Measurements from ENCODE around the gene TIGD7. TPM values are rescaled to one million over a fixed set of nuclear protein-coding genes. Genes with fewer than 3 reads are reported as not detected.

Gene TIGD7
- total and polyA plus RNA-seq, 2 of the 13 experiments (the other 11 are each of a cell fraction or from before 2014, with no cell fraction given) = not detected

DNA sequence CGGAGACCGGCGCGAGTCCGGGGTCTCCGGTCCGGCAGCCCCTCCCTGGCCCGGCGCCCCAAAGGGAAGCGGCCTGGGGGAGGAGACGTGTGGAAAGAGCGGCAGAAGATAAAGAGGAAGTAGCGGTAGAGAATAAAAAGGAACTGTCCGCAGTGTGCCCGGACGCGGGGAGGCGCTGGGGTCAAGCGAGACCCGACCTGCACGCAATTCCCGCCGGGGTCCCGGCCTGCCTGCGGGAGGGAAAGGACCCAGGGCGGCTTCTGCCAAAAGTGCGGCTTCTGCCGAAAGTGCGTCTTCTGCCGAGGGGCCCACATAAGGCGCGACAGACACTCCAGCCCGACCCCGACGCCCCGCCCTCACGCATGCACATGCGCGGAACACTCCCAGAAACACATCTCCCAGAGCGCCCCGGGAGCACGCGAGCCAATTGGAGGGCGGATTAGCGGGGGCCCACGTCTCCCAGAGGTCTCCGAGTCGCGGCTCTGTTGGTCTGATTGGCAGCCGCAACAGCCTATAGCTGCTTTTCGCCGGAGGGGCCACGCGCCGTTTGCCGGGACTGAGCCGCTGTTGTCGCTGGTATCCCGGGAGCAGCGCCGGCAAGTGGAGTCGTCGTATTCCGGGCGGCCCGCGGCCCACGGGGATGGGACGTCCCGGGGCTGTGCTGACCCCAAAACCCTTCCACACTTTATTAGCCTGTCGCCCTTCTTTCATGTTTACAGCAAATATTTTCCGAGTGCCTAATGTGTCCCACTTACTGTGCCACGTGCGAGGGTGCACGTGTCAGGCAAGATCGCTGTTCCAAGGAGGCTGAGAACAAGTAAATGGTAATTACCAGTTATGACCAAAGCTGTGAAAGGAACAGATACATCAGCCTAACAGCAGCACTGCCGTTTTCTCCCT lies 40.8 kb downstream of the TIGD7 start (continued):
- TF ChIP-seq, protein P1, sequence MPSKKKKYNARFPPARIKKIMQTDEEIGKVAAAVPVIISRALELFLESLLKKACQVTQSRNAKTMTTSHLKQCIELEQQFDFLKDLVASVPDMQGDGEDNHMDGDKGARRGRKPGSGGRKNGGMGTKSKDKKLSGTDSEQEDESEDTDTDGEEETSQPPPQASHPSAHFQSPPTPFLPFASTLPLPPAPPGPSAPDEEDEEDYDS (CRISPR knock-in tag; IDR thresholded peaks at IDR 0.05) = peak; percentile 68
- peak; percentile 6; the same call in 1 of the 2 replicates for TF ChIP-seq GATA4 (IDR thresholded peaks at IDR 0.05; ENCODE audit: borderline replicate concordance, low read depth)
- TF ChIP-seq IKZF1 (IDR thresholded peaks at IDR 0.05) = no peak
- TF ChIP-seq ZNF780A (CRISPR knock-in tag; IDR thresholded peaks at IDR 0.05) = peak; percentile 24; the same call in 1 of the 2 replicates
- TF ChIP-seq ZSCAN9 (CRISPR knock-in tag; IDR thresholded peaks at IDR 0.05; ENCODE audit: borderline replicate concordance) = no peak
- no peak for TF ChIP-seq SCMH1 (CRISPR knock-in tag; IDR thresholded peaks at IDR 0.05; ENCODE audit: borderline replicate concordance)
- peak; percentile 80 for TF ChIP-seq DR1 (CRISPR knock-in tag; IDR thresholded peaks at IDR 0.05)
- no peak; the same call in 1 of the 2 replicates for TF ChIP-seq ZNF547 (CRISPR knock-in tag; IDR thresholded peaks at IDR 0.05)
- TF ChIP-seq ZMYM3 (CRISPR knock-in tag; IDR thresholded peaks at IDR 0.05) = no peak
- peak; percentile 92 for TF ChIP-seq SAP130 (CRISPR knock-in tag; IDR thresholded peaks at IDR 0.05; ENCODE audit: low read depth)
- 0 out of 2 replicates have a peak, but pooled peaks have one; percentile 30 for TF ChIP-seq MTF2 (CRISPR knock-in tag; IDR thresholded peaks at IDR 0.05; ENCODE audit: borderline replicate concordance)
- peak; percentile 87 for TF ChIP-seq GATAD1 (CRISPR knock-in tag; IDR thresholded peaks at IDR 0.05)
- no peak for TF ChIP-seq SRSF9 (IDR thresholded peaks at IDR 0.05; ENCODE audit: borderline replicate concordance, insufficient read depth, low read depth, low read length, poor library complexity, severe bottlenecking)
- no peak; the same call in 1 of the 2 replicates for TF ChIP-seq ZNF33B (CRISPR knock-in tag; IDR thresholded peaks at IDR 0.05)
- no peak for TF ChIP-seq NBN (conservative IDR thresholded peaks at IDR 0.05)
- 0 out of 2 replicates have a peak, but pooled peaks have one; percentile 45 for TF ChIP-seq TSC22D2 (CRISPR knock-in tag; IDR thresholded peaks at IDR 0.05; ENCODE audit: borderline replicate concordance)
- TF ChIP-seq HES4 (CRISPR knock-in tag; IDR thresholded peaks at IDR 0.05; ENCODE audit: borderline replicate concordance) = peak; percentile 91
- TF ChIP-seq MYC (CRISPR knock-in tag; IDR thresholded peaks at IDR 0.05; ENCODE audit: borderline replicate concordance) = peak; percentile 97
- TF ChIP-seq, protein P2, sequence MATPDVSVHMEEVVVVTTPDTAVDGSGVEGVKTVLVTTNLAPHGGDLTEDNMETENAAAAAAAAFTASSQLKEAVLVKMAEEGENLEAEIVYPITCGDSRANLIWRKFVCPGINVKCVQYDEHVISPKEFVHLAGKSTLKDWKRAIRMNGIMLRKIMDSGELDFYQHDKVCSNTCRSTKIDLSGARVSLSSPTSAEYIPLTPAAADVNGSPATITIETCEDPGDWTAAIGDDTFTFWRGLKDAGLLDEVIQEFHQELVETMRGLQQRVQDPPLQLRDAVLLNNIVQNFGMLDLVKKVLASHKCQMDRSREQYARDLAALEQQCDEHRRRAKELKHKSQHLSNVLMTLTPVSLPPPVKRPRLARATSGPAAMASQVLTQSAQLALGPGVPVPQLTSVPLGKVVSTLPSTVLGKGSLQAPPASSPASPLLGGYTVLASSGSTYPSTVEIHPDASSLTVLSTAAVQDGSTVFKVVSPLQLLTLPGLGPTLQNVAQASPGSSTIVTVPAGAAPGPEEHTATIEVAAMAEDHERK (CRISPR knock-in tag; IDR thresholded peaks at IDR 0.05; ENCODE audit: low read depth) = peak; percentile 32; the same call in 1 of the 2 replicates
- TF ChIP-seq, protein P3, sequence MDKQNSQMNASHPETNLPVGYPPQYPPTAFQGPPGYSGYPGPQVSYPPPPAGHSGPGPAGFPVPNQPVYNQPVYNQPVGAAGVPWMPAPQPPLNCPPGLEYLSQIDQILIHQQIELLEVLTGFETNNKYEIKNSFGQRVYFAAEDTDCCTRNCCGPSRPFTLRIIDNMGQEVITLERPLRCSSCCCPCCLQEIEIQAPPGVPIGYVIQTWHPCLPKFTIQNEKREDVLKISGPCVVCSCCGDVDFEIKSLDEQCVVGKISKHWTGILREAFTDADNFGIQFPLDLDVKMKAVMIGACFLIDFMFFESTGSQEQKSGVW (CRISPR knock-in tag; IDR thresholded peaks at IDR 0.05; ENCODE audit: borderline replicate concordance) = no peak
- TF ChIP-seq, protein P4, sequence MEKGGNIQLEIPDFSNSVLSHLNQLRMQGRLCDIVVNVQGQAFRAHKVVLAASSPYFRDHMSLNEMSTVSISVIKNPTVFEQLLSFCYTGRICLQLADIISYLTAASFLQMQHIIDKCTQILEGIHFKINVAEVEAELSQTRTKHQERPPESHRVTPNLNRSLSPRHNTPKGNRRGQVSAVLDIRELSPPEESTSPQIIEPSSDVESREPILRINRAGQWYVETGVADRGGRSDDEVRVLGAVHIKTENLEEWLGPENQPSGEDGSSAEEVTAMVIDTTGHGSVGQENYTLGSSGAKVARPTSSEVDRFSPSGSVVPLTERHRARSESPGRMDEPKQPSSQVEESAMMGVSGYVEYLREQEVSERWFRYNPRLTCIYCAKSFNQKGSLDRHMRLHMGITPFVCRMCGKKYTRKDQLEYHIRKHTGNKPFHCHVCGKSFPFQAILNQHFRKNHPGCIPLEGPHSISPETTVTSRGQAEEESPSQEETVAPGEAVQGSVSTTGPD (CRISPR knock-in tag; IDR thresholded peaks at IDR 0.05) = peak; percentile 53; the same call in 1 of the 2 replicates
- no peak for TF ChIP-seq ADNP (CRISPR knock-in tag; IDR thresholded peaks at IDR 0.05)
- TF ChIP-seq SMAD3 (CRISPR knock-in tag; IDR thresholded peaks at IDR 0.05) = no peak
- no peak for TF ChIP-seq RFX5 (IDR thresholded peaks at IDR 0.05; ENCODE audit: low read depth, low read length)
- TF ChIP-seq ZNF121 (CRISPR knock-in tag; IDR thresholded peaks at IDR 0.05) = no peak
- TF ChIP-seq, protein P5, sequence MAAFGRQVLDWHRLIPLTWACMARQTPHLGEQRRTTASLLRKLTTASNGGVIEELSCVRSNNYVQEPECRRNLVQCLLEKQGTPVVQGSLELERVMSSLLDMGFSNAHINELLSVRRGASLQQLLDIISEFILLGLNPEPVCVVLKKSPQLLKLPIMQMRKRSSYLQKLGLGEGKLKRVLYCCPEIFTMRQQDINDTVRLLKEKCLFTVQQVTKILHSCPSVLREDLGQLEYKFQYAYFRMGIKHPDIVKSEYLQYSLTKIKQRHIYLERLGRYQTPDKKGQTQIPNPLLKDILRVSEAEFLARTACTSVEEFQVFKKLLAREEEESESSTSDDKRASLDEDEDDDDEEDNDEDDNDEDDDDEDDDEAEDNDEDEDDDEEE (CRISPR knock-in tag; IDR thresholded peaks at IDR 0.05) = peak; percentile 95; the same call in 1 of the 2 replicates

Measured in HepG2 (cell line).